ENCODE data around the gene BAHD1.

DNA sequence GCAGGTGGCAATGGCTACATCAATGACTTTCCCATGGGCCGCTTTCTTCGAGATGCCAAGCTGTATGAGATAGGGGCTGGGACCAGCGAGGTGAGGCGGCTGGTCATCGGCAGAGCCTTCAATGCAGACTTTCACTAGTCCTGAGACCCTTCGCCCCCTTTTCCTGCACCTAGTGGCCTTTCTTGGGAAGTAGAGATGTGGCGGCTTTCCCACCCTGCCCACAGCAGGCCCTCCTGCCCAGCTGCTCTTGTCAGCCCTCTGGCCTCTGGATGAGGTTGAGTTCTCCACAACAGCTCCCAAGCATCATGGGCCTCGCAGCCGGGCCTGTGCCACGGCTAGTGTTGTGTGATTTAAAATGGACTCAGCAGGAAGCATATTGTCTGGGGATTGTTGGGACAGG lies 22.6 kb upstream of the BAHD1 start:
- TF ChIP-seq YY1 (IDR thresholded peaks at IDR 0.05; ENCODE audit: insufficient read depth, insufficient read length) = no peak
- TF ChIP-seq SUZ12 (IDR thresholded peaks at IDR 0.05; ENCODE audit: extremely low read depth, insufficient read depth, insufficient read length) = no peak
- TF ChIP-seq ZNF274 (IDR thresholded peaks at IDR 0.05; ENCODE audit: low read depth, low read length) = no peak

All from NT2/D1 (cell line).